IMR-90 (cell line): Measurements from ENCODE around the gene CDKL1. TPM values are rescaled to one million over a fixed set of nuclear protein-coding genes. Genes with fewer than 3 reads are reported as not detected.

Experiments used
- ATAC-seq: fragments of 200-7000 bp; cut with Tn5 transposase; 2 replicates; pipeline ENCODE4 v1.9.1; 2020; ENCODE audit warnings: low read depth, mild to moderate bottlenecking, moderate library complexity
- BruUV-seq: library from RNA; stranded (reverse); fragments of 400-500 nt; replicated peaks from 2 replicates; lab custom pipeline; 2021; lab: Mats Ljungman, UMichigan
- CTCF ChIA-PET: fragments of 300-600 bp; formaldehyde crosslinking; extraction: SDS; loops from one replicate; lab custom pipeline; 2021; ENCODE audit warnings: antibody characterized with exemption; lab: Yijun Ruan, JAX
- POLR2A ChIA-PET: fragments of 300-600 bp; sonication (Branson Sonifier 250); formaldehyde crosslinking; loops from one replicate; lab custom pipeline; 2022; ENCODE audit warnings: antibody characterized with exemption; ENCODE audit not compliant: unreplicated experiment; lab: Charles Lee
- DNase-seq: peaks from one replicate; pipeline ENCODE4 v3.0.0; 2013
- H2AFZ ChIP-seq: replicated peaks from 2 replicates; pipeline ENCODE3; 2013; ENCODE audit warnings: low read length, mild to moderate bottlenecking; ENCODE audit not compliant: poor library complexity
- H2AK5ac ChIP-seq: 2 replicates; pipeline ENCODE4 v1.6.1; 2013; ENCODE audit warnings: low read depth, low read length, inconsistent platforms
- H2AK9ac ChIP-seq: replicated peaks from 2 replicates; pipeline ENCODE3; 2013; ENCODE audit warnings: mild to moderate bottlenecking, low read depth, low read length, moderate library complexity; ENCODE audit not compliant: poor library complexity
- H2BK120ac ChIP-seq: 2 replicates; pipeline ENCODE4 v1.6.1; 2013; ENCODE audit warnings: low read depth, low read length, inconsistent platforms
- H2BK15ac ChIP-seq: 3 replicates; pipeline ENCODE4 v1.6.1; 2013; ENCODE audit warnings: low read depth, low read length, inconsistent platforms
- H2BK20ac ChIP-seq: 2 replicates; pipeline ENCODE4 v1.6.1; 2013; ENCODE audit warnings: low read depth, mild to moderate bottlenecking, inconsistent platforms, low read length, moderate library complexity
- H2BK5ac ChIP-seq: 2 replicates; pipeline ENCODE4 v1.6.1; 2013; ENCODE audit warnings: mild to moderate bottlenecking, low read depth, low read length, inconsistent platforms; ENCODE audit not compliant: poor library complexity, severe bottlenecking
- H3K14ac ChIP-seq: replicated peaks from 2 replicates; pipeline ENCODE4 v1.6.1; 2013; ENCODE audit warnings: low read depth, low read length, inconsistent platforms
- H3K18ac ChIP-seq: 2 replicates; pipeline ENCODE4 v1.6.1; 2013; ENCODE audit warnings: low read depth, low read length, control low read depth
- H3K23ac ChIP-seq: 2 replicates; pipeline ENCODE4 v1.6.1; 2013; ENCODE audit warnings: low read depth, low read length, inconsistent platforms
- H3K27ac ChIP-seq: 2 replicates; pipeline ENCODE4 v1.5.1; 2013; ENCODE audit warnings: mild to moderate bottlenecking, control low read depth, low read length; ENCODE audit not compliant: insufficient read depth
- H3K27me3 ChIP-seq: 2 replicates; pipeline ENCODE4 v1.6.1; 2013; ENCODE audit warnings: low read length; ENCODE audit not compliant: control insufficient read depth, insufficient read depth
- H3K36me3 ChIP-seq: 2 replicates; pipeline ENCODE4 v1.6.1; 2013; ENCODE audit warnings: low read length, mixed read lengths; ENCODE audit not compliant: control insufficient read depth, insufficient read depth
- H3K4ac ChIP-seq: 2 replicates; pipeline ENCODE4 v1.6.1; 2013; ENCODE audit warnings: low read depth, low read length, inconsistent platforms
- H3K4me1 ChIP-seq: 2 replicates; pipeline ENCODE4 v1.6.1; 2013; ENCODE audit warnings: low read length, mixed read lengths; ENCODE audit not compliant: control insufficient read depth, insufficient read depth
- H3K4me2 ChIP-seq: 2 replicates; pipeline ENCODE4 v1.6.1; 2013; ENCODE audit warnings: low read depth, mild to moderate bottlenecking, control low read depth, low read length, moderate library complexity
- H3K4me3 ChIP-seq: 2 replicates; pipeline ENCODE4 v1.5.1; 2013; ENCODE audit warnings: low read depth, mild to moderate bottlenecking, control low read depth, low read length, moderate library complexity; ENCODE audit not compliant: insufficient read depth
- H3K56ac ChIP-seq: 2 replicates; pipeline ENCODE4 v1.6.1; 2013; ENCODE audit warnings: low read length, inconsistent platforms; ENCODE audit not compliant: insufficient read depth; ENCODE audit errors: extremely low read depth
- H3K79me1 ChIP-seq, 2 experiments: 2 replicates each; pipeline ENCODE4 v1.6.1; 2013; ENCODE audit warnings: low read length in 2 of 2, inconsistent platforms in 1 of 2, low read depth in 1 of 2
- H3K9ac ChIP-seq: 2 replicates; pipeline ENCODE4 v1.6.1; 2013; ENCODE audit warnings: low read depth, low read length, control low read depth
- H3K9me1 ChIP-seq: 2 replicates; pipeline ENCODE4 v1.6.1; 2013; ENCODE audit warnings: low read length, inconsistent platforms; ENCODE audit not compliant: insufficient read depth
- H3K9me3 ChIP-seq: 2 replicates; pipeline ENCODE4 v1.6.1; 2013; ENCODE audit warnings: low read length; ENCODE audit not compliant: control insufficient read depth, insufficient read depth
- H4K20me1 ChIP-seq: 2 replicates; pipeline ENCODE4 v1.6.1; 2013; ENCODE audit warnings: low read length, inconsistent platforms; ENCODE audit not compliant: insufficient read depth
- H4K5ac ChIP-seq: 2 replicates; pipeline ENCODE4 v1.6.1; 2013; ENCODE audit warnings: mild to moderate bottlenecking, low read depth, low read length, control low read depth
- H4K8ac ChIP-seq, 2 experiments: 2 replicates each; pipeline ENCODE4 v1.6.1; 2013; ENCODE audit warnings: low read depth in 2 of 2, low read length in 2 of 2, control low read depth in 1 of 2, inconsistent platforms in 1 of 2
- H4K91ac ChIP-seq: 2 replicates; pipeline ENCODE4 v1.6.1; 2013; ENCODE audit warnings: low read depth, low read length, inconsistent platforms; ENCODE audit not compliant: insufficient read depth
- BHLHE40 ChIP-seq: fragments of 150-350 bp; IDR thresholded peaks from 2 replicates; pipeline ENCODE4 v1.6.1; 2016; ENCODE audit warnings: mild to moderate bottlenecking, low read depth, low read length
- CHD1 ChIP-seq: IDR thresholded peaks from 2 replicates; pipeline ENCODE4 v1.6.1; 2012; ENCODE audit warnings: low read depth, low read length, improper control_type of control experiment
- FOS ChIP-seq: fragments of 150-350 bp; IDR thresholded peaks from 2 replicates; pipeline ENCODE4 v1.6.1; 2016; ENCODE audit warnings: low read depth, low read length
- MAFK ChIP-seq: IDR thresholded peaks from 2 replicates; pipeline ENCODE4 v1.6.1; 2012; ENCODE audit warnings: low read depth, low read length, improper control_type of control experiment
- MAZ ChIP-seq: IDR thresholded peaks from 2 replicates; pipeline ENCODE4 v1.6.1; 2012; ENCODE audit warnings: low read depth, mild to moderate bottlenecking, low read length, improper control_type of control experiment, moderate library complexity, borderline replicate concordance
- MXI1 ChIP-seq: IDR thresholded peaks from 2 replicates; pipeline ENCODE4 v1.6.1; 2012; ENCODE audit warnings: low read depth, mild to moderate bottlenecking, low read length, moderate library complexity, borderline replicate concordance
- NFE2L2 ChIP-seq: fragments of 150-350 bp; IDR thresholded peaks from 2 replicates; pipeline ENCODE4 v1.6.1; 2016; ENCODE audit warnings: low read depth, mild to moderate bottlenecking, low read length
- POLR2A ChIP-seq: IDR thresholded peaks from 2 replicates; pipeline ENCODE4 v1.6.1; 2012; ENCODE audit warnings: mild to moderate bottlenecking, low read depth, low read length
- SMC3 ChIP-seq: fragments of 150-350 bp; IDR thresholded peaks from 2 replicates; pipeline ENCODE4 v1.6.1; 2016; ENCODE audit warnings: low read depth, mild to moderate bottlenecking, antibody characterized with exemption, low read length, moderate library complexity
- USF2 ChIP-seq: fragments of 150-350 bp; IDR thresholded peaks from 2 replicates; pipeline ENCODE4 v1.6.1; 2017; ENCODE audit warnings: mild to moderate bottlenecking, antibody characterized with exemption, low read length, low read depth
- WGBS, 2 experiments: methylation state at CpG; one replicate each; pipeline versions ENCODE4 v1.1.5 to v1.1.7; 2013; ENCODE audit warnings: missing lambda C conversion rate in 2 of 2; ENCODE audit not compliant: insufficient read length in 1 of 2; ENCODE audit errors: extremely low coverage in 2 of 2; 5-methylcytosine and 5-hydroxymethylcytosine counted together
- dilution Hi-C: fragments of 300-500 bp; cut with HindIII; formaldehyde crosslinking; loops from one replicate; pipeline ENCODE4 v1.14.3; 2018; ENCODE audit warnings: low sequenced_read_pairs; ENCODE audit not compliant: unreplicated experiment
- in situ Hi-C: fragments of 300-500 bp; cut with MboI; formaldehyde crosslinking; loops from 3 replicates; pipeline ENCODE4 v1.14.3; 2019; ENCODE audit warnings: low sequenced_read_pairs, inconsistent platforms, mixed read lengths
- intact Hi-C: fragments of 100-400 bp; cut with micrococcal nuclease; formaldehyde crosslinking; loops from 2 replicates; pipeline ENCODE4 v1.10.0; 2022
- polyA plus RNA-seq, 3 experiments: library from polyadenylated mRNA; depleted of rRNA; stranded (reverse); fragments of >200 nt; gene quantifications; 2 replicates each; pipeline ENCODE4 v1.2.3, GENCODE V29; 2012; ENCODE audit warnings: low replicate concordance in 1 of 3
- total RNA-seq: library from RNA; depleted of rRNA; stranded (reverse); fragments of >200 nt; gene quantifications from 2 replicates; pipeline ENCODE4 v1.2.3, GENCODE V29; 2012

Gene CDKL1
- total and polyA plus RNA-seq, 2 of the 4 experiments (the other 2 are of a cell fraction) = 1.9 to 3.8 TPM

- DNase-seq (no peak), ATAC-seq (no peak)
- Histone ChIP-seq H3K27me3 (no peaks in the 10 kb centered on the region), H3K4me3 (no peak overlapping the region), H3K9me1 (peaks cover 10% of the 10 kb centered on the region), H2BK15ac (no peak overlapping the region), H2AK5ac (no peak overlapping the region), H3K27ac (no peak overlapping the region), H3K4me2 (no peak overlapping the region), H3K56ac (no peak overlapping the region), H3K9ac (no peak overlapping the region), H2BK20ac (no peak overlapping the region), H2AK9ac (no peak overlapping the region), H2BK120ac (no peak overlapping the region), H2BK5ac (no peak overlapping the region), H3K36me3 (no peaks in the 10 kb centered on the region), H3K18ac (no peak overlapping the region), H4K8ac (no peak overlapping the region), H3K4ac (no peak overlapping the region), H4K20me1 (no peaks in the 10 kb centered on the region), H3K14ac (no peak overlapping the region), H4K91ac (no peak overlapping the region), H2AFZ (no peak overlapping the region), H3K79me1 (peaks cover 0 to 12% of the 10 kb centered on the region in 2 experiments; a peak in 2 of 4 replicates), H3K23ac (no peak overlapping the region), H3K4me1 (peaks cover 14% of the 10 kb centered on the region), H3K9me3 (no peaks in the 10 kb centered on the region), H4K5ac (no peak overlapping the region)
- dilution Hi-C loops = no loop called here
- intact Hi-C loops = no loop called here
- in situ Hi-C loops = no loop called here
- no TSS peak for BruUV-seq
- TF ChIP-seq POLR2A (no peak), BHLHE40 (no peak), SMC3 (no peak), MXI1 (no peak), FOS (no peak), NFE2L2 (no peak), MAZ (no peak), CHD1 (no peak), MAFK (no peak), USF2 (no peak)
- POLR2A ChIA-PET = no interaction called here
- WGBS, 2 experiments = no CpG with 5 or more reads among the region's 8 CpGs
- CTCF ChIA-PET = interaction anchor here (0.7 to 2.1 kb wide), 3 partner anchors 8 to 15 kb away, joined by 3 to 8 read pairs (median 3); no protein-coding TSS in a partner anchor
Observed at GRCh38 chr14:50334211-50334610, 62.5 kb downstream of the CDKL1 start.
